Caco-2 (cell line): Measurements from ENCODE around the gene SUPT3H. TPM values are rescaled to one million over a fixed set of nuclear protein-coding genes. Genes with fewer than 3 reads are reported as not detected.

Experiments used
- BruUV-seq: library from RNA; stranded (reverse); fragments of 400-500 nt; replicated peaks from 2 replicates; lab custom pipeline; 2021; lab: Mats Ljungman, UMichigan
- CTCF ChIA-PET: fragments of 300-600 bp; sonication (Branson Sonifier 250); formaldehyde crosslinking; loops from one replicate; lab custom pipeline; 2022; ENCODE audit warnings: antibody characterized with exemption; lab: Charles Lee
- POLR2A ChIA-PET: fragments of 300-600 bp; sonication (Branson Sonifier 250); formaldehyde crosslinking; loops from one replicate; lab custom pipeline; 2022; ENCODE audit warnings: antibody characterized with exemption; lab: Charles Lee
- DNase-seq, 2 experiments: peaks; one replicate each; pipeline versions ENCODE4 v3.0.0 to v3.0.0-alpha.2; 2020 to 2022
- H3K27me3 ChIP-seq: replicated peaks from 2 replicates; pipeline ENCODE4 v1.6.0; 2011; ENCODE audit warnings: low read length; ENCODE audit not compliant: control insufficient read depth, insufficient read depth
- H3K36me3 ChIP-seq: 2 replicates; pipeline ENCODE4 v1.5.1; 2011; ENCODE audit warnings: low read length; ENCODE audit not compliant: control insufficient read depth, insufficient read depth
- H3K4me1 ChIP-seq: fragments of 250-450 bp; sonication (Bioruptor Pico); 2 replicates; pipeline ENCODE4 v1.5.1; 2020; ENCODE audit warnings: mild to moderate bottlenecking
- H3K4me3 ChIP-seq: 2 replicates; pipeline ENCODE4 v1.5.1; 2011; ENCODE audit warnings: low read depth, mild to moderate bottlenecking, control low read depth, low read length
- H3K9me3 ChIP-seq: fragments of 250-450 bp; sonication (Bioruptor Pico); 2 replicates; pipeline ENCODE4 v1.5.1; 2020; ENCODE audit warnings: mild to moderate bottlenecking, moderate library complexity
- H3K27ac Mint-ChIP-seq: one replicate; pipeline ENCODE4 v1.8.0; 2022; ENCODE audit warnings: mixed read lengths; ENCODE audit not compliant: unreplicated experiment
- H3K27me3 Mint-ChIP-seq: one replicate; pipeline ENCODE4 v1.8.0; 2022; ENCODE audit warnings: mixed read lengths; ENCODE audit not compliant: insufficient read depth, unreplicated experiment
- H3K36me3 Mint-ChIP-seq: one replicate; pipeline ENCODE4 v1.8.0; 2022; ENCODE audit warnings: mild to moderate bottlenecking, mixed read lengths; ENCODE audit not compliant: insufficient read depth, unreplicated experiment
- H3K4me1 Mint-ChIP-seq: one replicate; pipeline ENCODE4 v1.8.0; 2022; ENCODE audit warnings: low read depth, mixed read lengths; ENCODE audit not compliant: unreplicated experiment
- H3K4me3 Mint-ChIP-seq: one replicate; pipeline ENCODE4 v1.8.0; 2022; ENCODE audit warnings: mild to moderate bottlenecking, moderate library complexity, mixed read lengths; ENCODE audit not compliant: unreplicated experiment
- H3K9me3 Mint-ChIP-seq: one replicate; pipeline ENCODE4 v1.8.0; 2022; ENCODE audit warnings: mixed read lengths; ENCODE audit not compliant: unreplicated experiment
- intact Hi-C: fragments of 100-400 bp; cut with micrococcal nuclease; formaldehyde crosslinking; loops from one replicate; pipeline ENCODE4 v1.10.0; 2022; ENCODE audit not compliant: unreplicated experiment
- total RNA-seq: library from RNA; stranded (reverse); gene quantifications from 2 replicates; pipeline ENCODE4 v1.2.3, GENCODE V29; 2022
- TF ChIP-seq, protein P1 (sequence below), 2 experiments: fragments of 200-600 bp in 1 of 2; IDR thresholded peaks; 1 replicate in 1 of 2; 2 replicates in 1 of 2; pipeline versions ENCODE4 v1.5.1 to v1.8.0; 2011 to 2022; ENCODE audit warnings: antibody characterized with exemption in 1 of 2, control low read depth in 1 of 2, inconsistent platforms in 1 of 2, low read depth in 1 of 2, low read length in 1 of 2, mild to moderate bottlenecking in 1 of 2, moderate library complexity in 1 of 2; ENCODE audit not compliant: insufficient read depth in 1 of 2, severe bottlenecking in 1 of 2, unreplicated experiment in 1 of 2

Gene SUPT3H
- total RNA-seq, 1 experiment from 2014 or later, result 13.2 TPM

DNA sequence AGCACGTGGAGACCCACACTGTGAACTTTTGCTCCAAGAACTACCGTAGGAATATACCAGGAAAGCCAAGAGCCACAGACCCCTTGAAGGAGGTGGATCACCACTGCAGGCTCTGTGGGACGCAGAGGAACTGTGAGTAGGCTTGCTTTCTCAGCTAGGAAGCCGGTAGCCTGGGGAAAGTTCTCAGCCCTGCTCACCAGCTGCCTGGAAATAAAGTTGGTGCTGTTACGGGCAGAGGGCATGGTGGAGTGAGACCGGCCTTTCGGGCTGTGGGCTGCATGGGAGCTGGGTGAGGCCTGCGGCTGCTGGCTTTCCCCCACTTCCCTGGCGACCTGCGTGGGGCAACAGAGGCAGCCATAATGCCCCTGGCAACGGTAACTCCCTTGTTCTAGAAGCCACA lies 422.6 kb downstream of the SUPT3H start:
- ChIA-PET POLR2A (no interaction called here), CTCF (no interaction called here)
- H3K9me3 ChIP-seq, result no peaks in the 10 kb centered on the region
- H3K36me3 ChIP-seq, result no peaks in the 10 kb centered on the region
- Mint-ChIP-seq H3K9me3 (no peaks in the 10 kb centered on the region), H3K27me3 (no peaks in the 10 kb centered on the region), H3K4me3 (no peak overlapping the region), H3K27ac (no peak overlapping the region), H3K36me3 (no peaks in the 10 kb centered on the region), H3K4me1 (no peaks in the 10 kb centered on the region)
- intact Hi-C loops, result no loop called here
- no peaks in the 10 kb centered on the region for H3K4me1 ChIP-seq
- no peaks in the 10 kb centered on the region for H3K27me3 ChIP-seq
- no peak for DNase-seq
- no TSS peak for BruUV-seq
- H3K4me3 ChIP-seq, result no peak overlapping the region
- TF ChIP-seq, protein P1, sequence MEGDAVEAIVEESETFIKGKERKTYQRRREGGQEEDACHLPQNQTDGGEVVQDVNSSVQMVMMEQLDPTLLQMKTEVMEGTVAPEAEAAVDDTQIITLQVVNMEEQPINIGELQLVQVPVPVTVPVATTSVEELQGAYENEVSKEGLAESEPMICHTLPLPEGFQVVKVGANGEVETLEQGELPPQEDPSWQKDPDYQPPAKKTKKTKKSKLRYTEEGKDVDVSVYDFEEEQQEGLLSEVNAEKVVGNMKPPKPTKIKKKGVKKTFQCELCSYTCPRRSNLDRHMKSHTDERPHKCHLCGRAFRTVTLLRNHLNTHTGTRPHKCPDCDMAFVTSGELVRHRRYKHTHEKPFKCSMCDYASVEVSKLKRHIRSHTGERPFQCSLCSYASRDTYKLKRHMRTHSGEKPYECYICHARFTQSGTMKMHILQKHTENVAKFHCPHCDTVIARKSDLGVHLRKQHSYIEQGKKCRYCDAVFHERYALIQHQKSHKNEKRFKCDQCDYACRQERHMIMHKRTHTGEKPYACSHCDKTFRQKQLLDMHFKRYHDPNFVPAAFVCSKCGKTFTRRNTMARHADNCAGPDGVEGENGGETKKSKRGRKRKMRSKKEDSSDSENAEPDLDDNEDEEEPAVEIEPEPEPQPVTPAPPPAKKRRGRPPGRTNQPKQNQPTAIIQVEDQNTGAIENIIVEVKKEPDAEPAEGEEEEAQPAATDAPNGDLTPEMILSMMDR (IDR thresholded peaks at IDR 0.05; ENCODE audit: insufficient read depth in 1 of 2, low read depth in 1 of 2, low read length in 1 of 2, severe bottlenecking in 1 of 2, unreplicated experiment in 1 of 2), result no peak

DNA sequence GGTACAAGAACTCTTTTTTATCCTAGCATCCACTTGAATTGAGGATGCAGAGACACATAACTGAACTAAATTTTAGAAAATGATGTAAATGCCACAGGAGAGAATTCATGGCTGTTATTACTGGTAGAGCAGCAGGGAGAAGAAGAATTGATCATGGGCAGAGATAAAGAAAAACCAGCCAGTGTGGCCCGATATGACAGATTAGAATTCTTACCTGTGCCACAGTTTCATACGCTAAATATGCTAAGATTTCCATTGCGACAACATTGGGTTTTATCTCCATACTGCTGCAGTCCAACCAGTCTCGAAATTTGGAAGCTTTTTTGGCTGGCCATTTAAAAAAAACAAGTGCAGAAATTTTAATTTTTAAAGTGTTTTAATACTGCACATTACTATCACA lies 423.5 kb downstream of the SUPT3H start:
- TF ChIP-seq, protein P1 (IDR thresholded peaks at IDR 0.05; ENCODE audit: insufficient read depth in 1 of 2, low read depth in 1 of 2, low read length in 1 of 2, severe bottlenecking in 1 of 2, unreplicated experiment in 1 of 2), result no peak
- Mint-ChIP-seq H3K9me3 (no peaks in the 10 kb centered on the region), H3K27ac (no peak overlapping the region), H3K4me1 (no peaks in the 10 kb centered on the region), H3K27me3 (no peaks in the 10 kb centered on the region), H3K36me3 (no peaks in the 10 kb centered on the region), H3K4me3 (no peak overlapping the region)
- DNase-seq, result no peak
- Histone ChIP-seq H3K9me3 (no peaks in the 10 kb centered on the region), H3K27me3 (no peaks in the 10 kb centered on the region), H3K4me1 (no peaks in the 10 kb centered on the region), H3K4me3 (no peak overlapping the region), H3K36me3 (no peaks in the 10 kb centered on the region)
- ChIA-PET CTCF (no interaction called here), POLR2A (no interaction called here)
- intact Hi-C loops, result no loop called here
- BruUV-seq, result no TSS peak

DNA sequence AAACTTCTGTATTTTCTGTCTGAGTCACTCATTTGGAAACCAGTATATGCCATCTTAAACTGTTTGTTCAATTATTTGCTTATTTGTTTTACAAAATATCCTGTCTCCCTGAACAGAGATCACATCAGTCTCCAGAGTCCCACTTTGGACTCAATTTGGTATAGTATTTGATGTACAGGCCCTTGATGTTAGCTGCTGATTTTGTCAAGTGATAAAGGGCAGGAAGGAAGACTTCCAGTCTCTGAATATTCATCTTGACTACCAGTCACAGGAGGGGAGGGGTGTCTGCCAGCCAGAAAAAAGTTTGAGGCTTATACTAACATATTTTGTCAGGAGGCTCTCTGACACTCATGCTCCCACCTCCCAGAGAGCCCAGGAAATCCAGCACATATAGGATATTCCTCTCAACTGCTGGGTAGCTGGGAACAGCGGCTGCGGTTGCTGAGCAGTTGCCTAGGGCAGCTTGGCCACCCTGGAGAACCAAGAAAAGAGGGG lies 426.4 kb downstream of the SUPT3H start:
- Mint-ChIP-seq H3K27me3 (no peaks in the 10 kb centered on the region), H3K9me3 (no peaks in the 10 kb centered on the region), H3K4me3 (no peak overlapping the region), H3K36me3 (no peaks in the 10 kb centered on the region), H3K4me1 (no peaks in the 10 kb centered on the region), H3K27ac (no peak overlapping the region)
- Histone ChIP-seq H3K9me3 (no peaks in the 10 kb centered on the region), H3K36me3 (no peaks in the 10 kb centered on the region), H3K4me1 (no peaks in the 10 kb centered on the region), H3K27me3 (no peaks in the 10 kb centered on the region), H3K4me3 (no peak overlapping the region)
- POLR2A ChIA-PET, result no interaction called here
- no TSS peak for BruUV-seq
- intact Hi-C loops, result no loop called here
- TF ChIP-seq, protein P1 (IDR thresholded peaks at IDR 0.05; ENCODE audit: insufficient read depth in 1 of 2, low read depth in 1 of 2, low read length in 1 of 2, severe bottlenecking in 1 of 2, unreplicated experiment in 1 of 2), result no peak
- DNase-seq, result no peak
- CTCF ChIA-PET, result no interaction called here
